Activated CD8-positive, alpha-beta memory T cell treated with anti-CD3 and anti-CD28 coated beads, Interleukin-2, amount 50 U/mL, for 24 hours (primary cell): ENCODE measurements around the gene DDRGK1.

Experiments used
- DNase-seq: peaks from one replicate; pipeline ENCODE4 v3.0.0-alpha.2; 2020; ENCODE audit errors: extremely low read depth

DDRGK1 gene

GRCh38 chr20:3204124-3204794 lies at the start of gene DDRGK1:
TSS of gene DDRGK1 (minus strand) at chr20:3204682. CDS start at chr20:3204627, 55 bp downstream.
- DNase-seq: peak; percentile 79

- no peak for DNase-seq
These were observed 47.3 kb upstream of the DDRGK1 start for GRCh38 chr20:3251806-3252205.

GRCh38 chr20:3250091-3250504 lies 45.6 kb upstream of the DDRGK1 start:
- no peak for DNase-seq

GRCh38 chr20:3248993-3249347 lies 44.5 kb upstream of the DDRGK1 start:
- DNase-seq: no peak

- DNase-seq: no peak
These were observed 43.9 kb upstream of the DDRGK1 start for GRCh38 chr20:3248167-3248992.

- DNase-seq: no peak
These were observed 43.2 kb upstream of the DDRGK1 start for GRCh38 chr20:3247638-3248037.

GRCh38 chr20:3246682-3247081 lies 42.2 kb upstream of the DDRGK1 start:
- no peak for DNase-seq

- DNase-seq: no peak
These were observed 41.2 kb upstream of the DDRGK1 start for GRCh38 chr20:3245711-3246110.

GRCh38 chr20:3245156-3245555 lies 40.7 kb upstream of the DDRGK1 start:
- no peak for DNase-seq

GRCh38 chr20:3244613-3245012 lies 40.1 kb upstream of the DDRGK1 start:
- DNase-seq: no peak

- no peak for DNase-seq
These were observed 39.4 kb upstream of the DDRGK1 start for GRCh38 chr20:3243718-3244358.

GRCh38 chr20:3242172-3242692 lies 37.8 kb upstream of the DDRGK1 start:
- DNase-seq: no peak

- no peak for DNase-seq
These were observed 36.4 kb upstream of the DDRGK1 start for GRCh38 chr20:3240776-3241363.

GRCh38 chr20:3239867-3240775 lies 35.6 kb upstream of the DDRGK1 start:
- DNase-seq: no peak

GRCh38 chr20:3239026-3239866 lies 34.8 kb upstream of the DDRGK1 start, which contains the start of gene SLC4A11:
TSS of gene SLC4A11 (minus strand) at chr20:3239190. CDS start at chr20:3239137, 53 bp downstream.
- DNase-seq: no peak

GRCh38 chr20:3238616-3239025 lies 34.1 kb upstream of the DDRGK1 start:
- no peak for DNase-seq

GRCh38 chr20:3237958-3238615 lies 33.6 kb upstream of the DDRGK1 start:
- no peak for DNase-seq

- DNase-seq: no peak
These were observed 32.8 kb upstream of the DDRGK1 start for GRCh38 chr20:3237011-3237957.
